ENCODE results near the gene GPRIN3. TPM values are rescaled to one million over a fixed set of nuclear protein-coding genes. Genes with fewer than 3 reads are reported as not detected.
A peak's percentile ranks its signal among the peaks of the same experiment; 100 is the strongest.

GPRIN3 gene
- total RNA-seq, 1 donor from 2014 or later: 0.84 TPM

DNA sequence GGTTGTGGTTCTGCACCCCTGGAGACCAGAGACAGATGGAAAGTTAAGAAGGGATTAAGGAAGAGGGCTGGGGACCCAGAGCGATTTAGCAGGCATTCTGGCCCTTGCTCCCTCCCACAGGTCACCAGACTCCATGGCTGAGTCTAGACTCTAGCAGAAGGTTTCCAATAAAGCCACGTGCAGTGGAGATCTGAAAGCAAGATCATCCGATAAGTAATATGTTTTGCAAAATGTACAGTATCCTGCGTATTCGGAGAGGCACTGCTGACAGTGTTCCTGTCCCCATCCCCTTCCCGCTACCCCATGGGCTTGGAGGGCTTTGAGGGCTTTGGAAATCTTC, 531 bp upstream of the GPRIN3 start:
- no peaks in the 10 kb centered on the region for H3K27me3 ChIP-seq (ENCODE audit: control insufficient read depth, insufficient read depth, low read length)
- TF ChIP-seq, protein P1, sequence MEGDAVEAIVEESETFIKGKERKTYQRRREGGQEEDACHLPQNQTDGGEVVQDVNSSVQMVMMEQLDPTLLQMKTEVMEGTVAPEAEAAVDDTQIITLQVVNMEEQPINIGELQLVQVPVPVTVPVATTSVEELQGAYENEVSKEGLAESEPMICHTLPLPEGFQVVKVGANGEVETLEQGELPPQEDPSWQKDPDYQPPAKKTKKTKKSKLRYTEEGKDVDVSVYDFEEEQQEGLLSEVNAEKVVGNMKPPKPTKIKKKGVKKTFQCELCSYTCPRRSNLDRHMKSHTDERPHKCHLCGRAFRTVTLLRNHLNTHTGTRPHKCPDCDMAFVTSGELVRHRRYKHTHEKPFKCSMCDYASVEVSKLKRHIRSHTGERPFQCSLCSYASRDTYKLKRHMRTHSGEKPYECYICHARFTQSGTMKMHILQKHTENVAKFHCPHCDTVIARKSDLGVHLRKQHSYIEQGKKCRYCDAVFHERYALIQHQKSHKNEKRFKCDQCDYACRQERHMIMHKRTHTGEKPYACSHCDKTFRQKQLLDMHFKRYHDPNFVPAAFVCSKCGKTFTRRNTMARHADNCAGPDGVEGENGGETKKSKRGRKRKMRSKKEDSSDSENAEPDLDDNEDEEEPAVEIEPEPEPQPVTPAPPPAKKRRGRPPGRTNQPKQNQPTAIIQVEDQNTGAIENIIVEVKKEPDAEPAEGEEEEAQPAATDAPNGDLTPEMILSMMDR (IDR thresholded peaks at IDR 0.05; ENCODE audit: insufficient read depth, low read length, poor library complexity, severe bottlenecking): no peak
- DNase-seq (ENCODE audit: low read depth): no peak
- H3K4me3 ChIP-seq (ENCODE audit: low read depth, low read length): peak overlapping the region; percentile 78
- no peaks in the 10 kb centered on the region for H3K36me3 ChIP-seq (ENCODE audit: control insufficient read depth, insufficient read depth, low read length)

- no peak for DNase-seq (ENCODE audit: low read depth)
- Histone ChIP-seq H3K27me3 (ENCODE audit: control insufficient read depth, insufficient read depth, low read length) (no peaks in the 10 kb centered on the region), H3K4me3 (ENCODE audit: low read depth, low read length) (peak overlapping the region; percentile 78), H3K36me3 (ENCODE audit: control insufficient read depth, insufficient read depth, low read length) (no peaks in the 10 kb centered on the region)
- TF ChIP-seq, protein P1 (IDR thresholded peaks at IDR 0.05; ENCODE audit: insufficient read depth, low read length, poor library complexity, severe bottlenecking): no peak
These were observed 488 bp downstream of the GPRIN3 start for GRCh38 chr4:89307178-89307445.

GRCh38 chr4:89306486-89307177, 968 bp downstream of the GPRIN3 start:
- H3K4me3 ChIP-seq (ENCODE audit: low read depth, low read length): peak overlapping the region; percentile 78
- H3K27me3 ChIP-seq (ENCODE audit: control insufficient read depth, insufficient read depth, low read length): no peaks in the 10 kb centered on the region
- H3K36me3 ChIP-seq (ENCODE audit: control insufficient read depth, insufficient read depth, low read length): no peaks in the 10 kb centered on the region
- DNase-seq (ENCODE audit: low read depth): no peak
- TF ChIP-seq, protein P1 (IDR thresholded peaks at IDR 0.05; ENCODE audit: insufficient read depth, low read length, poor library complexity, severe bottlenecking): no peak

DNA sequence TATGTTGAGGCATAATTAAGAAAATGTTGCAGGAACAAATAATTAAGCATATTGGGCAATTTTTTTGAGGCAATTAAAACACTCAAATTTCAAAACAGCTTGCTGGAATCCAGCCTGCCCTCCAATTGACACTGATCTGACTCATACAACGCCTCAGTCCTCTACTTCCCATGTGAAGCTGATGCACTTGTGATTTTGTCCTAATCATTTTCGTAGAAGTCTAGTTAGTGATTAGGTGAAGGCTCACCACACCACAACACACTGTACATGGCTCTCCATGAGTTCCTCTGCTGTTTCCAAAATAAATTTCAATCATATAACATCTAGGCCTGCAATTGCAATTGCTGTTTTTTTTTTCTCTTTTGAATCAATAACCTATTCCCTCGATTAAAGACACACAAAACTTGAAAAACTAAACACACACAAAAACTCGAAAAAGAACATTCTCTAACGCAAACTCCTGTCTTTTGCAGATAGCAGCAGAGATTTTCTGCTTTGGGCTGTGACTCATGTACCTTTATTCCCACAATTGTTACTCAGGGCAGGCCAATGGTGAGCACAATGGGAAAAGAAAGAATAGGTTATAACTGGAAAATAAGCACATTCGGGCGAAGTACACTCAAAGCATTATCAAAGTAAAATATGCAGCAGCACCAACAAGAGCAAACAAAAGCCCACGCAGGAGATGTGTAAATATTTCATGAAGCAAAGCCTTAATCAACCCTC, 1.7 kb downstream of the GPRIN3 start:
- TF ChIP-seq, protein P1 (IDR thresholded peaks at IDR 0.05; ENCODE audit: insufficient read depth, low read length, poor library complexity, severe bottlenecking): no peak
- DNase-seq (ENCODE audit: low read depth): peak; percentile 63
- H3K4me3 ChIP-seq (ENCODE audit: low read depth, low read length): peak overlapping the region; percentile 78
- no peaks in the 10 kb centered on the region for H3K36me3 ChIP-seq (ENCODE audit: control insufficient read depth, insufficient read depth, low read length)
- H3K27me3 ChIP-seq (ENCODE audit: control insufficient read depth, insufficient read depth, low read length): no peaks in the 10 kb centered on the region

DNA sequence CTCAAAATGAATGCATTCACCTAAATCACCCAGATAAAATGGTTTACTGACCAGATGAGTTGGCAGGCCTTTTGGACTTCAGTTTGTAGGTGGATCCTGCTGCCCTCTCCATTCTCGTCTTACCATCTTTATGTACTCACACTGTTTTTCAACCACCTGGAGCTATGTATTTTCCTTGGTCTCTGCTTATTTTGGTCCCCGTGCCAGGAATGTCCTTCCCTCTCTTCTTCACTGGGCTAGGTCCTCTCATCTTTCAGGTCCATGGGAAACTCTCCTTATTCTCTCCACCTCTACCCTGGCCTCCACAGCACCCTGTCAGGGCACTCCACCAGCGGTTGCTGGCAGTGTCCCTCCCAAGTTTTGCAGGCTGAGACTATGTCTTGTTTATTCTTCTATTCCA, 2.6 kb downstream of the GPRIN3 start:
- Histone ChIP-seq H3K36me3 (ENCODE audit: control insufficient read depth, insufficient read depth, low read length) (no peaks in the 10 kb centered on the region), H3K4me3 (ENCODE audit: low read depth, low read length) (no peak overlapping the region), H3K27me3 (ENCODE audit: control insufficient read depth, insufficient read depth, low read length) (no peaks in the 10 kb centered on the region)
- DNase-seq (ENCODE audit: low read depth): no peak
- TF ChIP-seq, protein P1 (IDR thresholded peaks at IDR 0.05; ENCODE audit: insufficient read depth, low read length, poor library complexity, severe bottlenecking): no peak

Data from kidney epithelial cell (primary cell).